Gastrocnemius medialis (tissue), 4 donors: ENCODE results near the gene SCO2.

ENCODE experiments used
- CTCF ChIP-seq, 5 experiments: fragments of 450-650 bp in 3 of 5; fragments of 200-600 bp in 2 of 5; sonication (generic) in 2 of 5; IDR thresholded peaks in 4 of 5; conservative IDR thresholded peaks in 1 of 5; 1 replicate in 4 of 5; 2 replicates in 1 of 5; pipeline ENCODE4 v1.5.1; 2016 to 2019; ENCODE audit warnings: antibody characterized with exemption in 5 of 5, mild to moderate bottlenecking in 3 of 5, moderate library complexity in 3 of 5
- POLR2A ChIP-seq, 2 donors: fragments of 450-650 bp; IDR thresholded peaks; one replicate each; pipeline ENCODE4 v1.6.1; 2017; ENCODE audit warnings: antibody characterized with exemption in 2 of 2, mild to moderate bottlenecking in 2 of 2, moderate library complexity in 2 of 2

GRCh38 chr22:50530877-50531545 lies 5.6 kb upstream of the SCO2 start:
- TF ChIP-seq POLR2A (IDR thresholded peaks at IDR 0.05) (peak; percentile 57 to 58), CTCF (IDR thresholded peaks at IDR 0.05 in 4 of 5, conservative IDR thresholded peaks at IDR 0.05 in 1 of 5) (no peak)
